Measurements from ENCODE around the gene NSUN2. TPM values are rescaled to one million over a fixed set of nuclear protein-coding genes. Genes with fewer than 3 reads are reported as not detected.

The NSUN2 gene
- total RNA-seq, 2 donors from 2014 or later: 42.2 to 52.6 TPM

GRCh38 chr5:6591671-6592288 is 41.1 kb downstream of the NSUN2 start:
- Histone ChIP-seq H3K27ac (no peak overlapping the region), H3K36me3 (no peaks in the 10 kb centered on the region), H3K27me3 (replicated peaks; ENCODE audit: insufficient read depth) (no peaks in the 10 kb centered on the region), H3K9me3 (no peaks in the 10 kb centered on the region), H3K4me1 (ENCODE audit: control insufficient read depth in 1 of 2, low read depth in 2 of 2) (no peaks in the 10 kb centered on the region), H3K4me3 (no peak overlapping the region)
- ATAC-seq (ENCODE audit: insufficient number of reproducible peaks, low FRiP score, low read depth): no peak
- no peak for DNase-seq (ENCODE audit: low spot score)
- no peak for TF ChIP-seq CTCF (IDR thresholded peaks at IDR 0.05)

GRCh38 chr5:6590581-6590980 is 42.3 kb downstream of the NSUN2 start:
- H3K4me3 ChIP-seq: no peak overlapping the region
- no peak for TF ChIP-seq CTCF (IDR thresholded peaks at IDR 0.05)
- H3K27me3 ChIP-seq (replicated peaks; ENCODE audit: insufficient read depth): no peaks in the 10 kb centered on the region
- no peaks in the 10 kb centered on the region for H3K9me3 ChIP-seq
- H3K27ac ChIP-seq: no peak overlapping the region
- no peak for ATAC-seq (ENCODE audit: insufficient number of reproducible peaks, low FRiP score, low read depth)
- no peaks in the 10 kb centered on the region for H3K36me3 ChIP-seq
- no peaks in the 10 kb centered on the region for H3K4me1 ChIP-seq (ENCODE audit: control insufficient read depth in 1 of 2, low read depth in 2 of 2)
- DNase-seq (ENCODE audit: low spot score): no peak

- ATAC-seq (ENCODE audit: insufficient number of reproducible peaks, low FRiP score, low read depth): no peak
- Histone ChIP-seq H3K9me3 (no peaks in the 10 kb centered on the region), H3K36me3 (no peaks in the 10 kb centered on the region), H3K27ac (no peak overlapping the region), H3K27me3 (replicated peaks; ENCODE audit: insufficient read depth) (no peaks in the 10 kb centered on the region), H3K4me1 (ENCODE audit: control insufficient read depth in 1 of 2, low read depth in 2 of 2) (peaks cover 7 to 16% of the 10 kb centered on the region in 2 donors), H3K4me3 (no peak overlapping the region)
- no peak for DNase-seq (ENCODE audit: low spot score)
- TF ChIP-seq CTCF (IDR thresholded peaks at IDR 0.05): no peak
Observed at GRCh38 chr5:6587171-6587570, 45.7 kb downstream of the NSUN2 start.

- ATAC-seq (ENCODE audit: insufficient number of reproducible peaks, low FRiP score, low read depth): no peak
- peaks cover 7 to 21% of the 10 kb centered on the region in 2 donors for H3K4me1 ChIP-seq (ENCODE audit: control insufficient read depth in 1 of 2, low read depth in 2 of 2)
- H3K9me3 ChIP-seq: no peaks in the 10 kb centered on the region
- no peaks in the 10 kb centered on the region for H3K36me3 ChIP-seq
- TF ChIP-seq CTCF (IDR thresholded peaks at IDR 0.05): no peak
- H3K27me3 ChIP-seq (replicated peaks; ENCODE audit: insufficient read depth): no peaks in the 10 kb centered on the region
- DNase-seq (ENCODE audit: low spot score): no peak
- no peak overlapping the region for H3K27ac ChIP-seq
- no peak overlapping the region for H3K4me3 ChIP-seq
Observed at GRCh38 chr5:6586647-6587042, 46.2 kb downstream of the NSUN2 start.

GRCh38 chr5:6585939-6586646 is 46.8 kb downstream of the NSUN2 start:
- no peak for TF ChIP-seq CTCF (IDR thresholded peaks at IDR 0.05)
- DNase-seq (ENCODE audit: low spot score): no peak
- H3K27me3 ChIP-seq (replicated peaks; ENCODE audit: insufficient read depth): no peaks in the 10 kb centered on the region

More at GRCh38 chr5:6585939-6586646, 46.8 kb downstream of the NSUN2 start:
- no peak for ATAC-seq (ENCODE audit: insufficient number of reproducible peaks, low FRiP score, low read depth)
- H3K9me3 ChIP-seq: no peaks in the 10 kb centered on the region
- no peak overlapping the region for H3K27ac ChIP-seq
- no peak overlapping the region for H3K4me3 ChIP-seq
- H3K36me3 ChIP-seq: no peaks in the 10 kb centered on the region
- peaks cover 7 to 25% of the 10 kb centered on the region in 2 donors for H3K4me1 ChIP-seq (ENCODE audit: control insufficient read depth in 1 of 2, low read depth in 2 of 2)

Measured in thoracic aorta (tissue), 2 donors.